ENCODE data around the gene MRPL43. TPM values are rescaled to one million over a fixed set of nuclear protein-coding genes. Genes with fewer than 3 reads are reported as not detected.

Gene MRPL43
- total and polyA plus RNA-seq, 9 of the 15 experiments (the other 6 are each of a cell fraction or from before 2014, with no cell fraction given): 15.1 to 63.7 (median 37.2) TPM

- TF ChIP-seq MYNN (IDR thresholded peaks at IDR 0.05) (no peak), MYNN (CRISPR knock-in tag; IDR thresholded peaks at IDR 0.05) (no peak), ZNF175 (CRISPR knock-in tag; IDR thresholded peaks at IDR 0.05; ENCODE audit: low read depth) (0 out of 2 replicates have a peak, but pooled peaks have one; percentile 31), RBBP5 (IDR thresholded peaks at IDR 0.05; ENCODE audit: borderline replicate concordance, insufficient read depth, low read length, poor library complexity, severe bottlenecking) (peak; percentile 43), CCAR2 (IDR thresholded peaks at IDR 0.05; ENCODE audit: low read depth, low read length) (no peak), LARP7 (IDR thresholded peaks at IDR 0.05) (no peak), HNRNPH1 (optimal IDR thresholded peaks at IDR 0.05; ENCODE audit: low read depth, low read length) (no peak), ZKSCAN8 (CRISPR knock-in tag; IDR thresholded peaks at IDR 0.05) (no peak), SMAD3 (CRISPR knock-in tag; conservative IDR thresholded peaks at IDR 0.05) (no peak), ZNF311 (CRISPR knock-in tag; IDR thresholded peaks at IDR 0.05) (no peak), ZNF24 (IDR thresholded peaks at IDR 0.05) (no peak), ZFP1 (CRISPR knock-in tag; IDR thresholded peaks at IDR 0.05) (0 out of 2 replicates have a peak, but pooled peaks have one; percentile 10), HIVEP1 (CRISPR knock-in tag; IDR thresholded peaks at IDR 0.05) (no peak), NCOR1 (IDR thresholded peaks at IDR 0.05) (0 out of 2 replicates have a peak, but pooled peaks have one; percentile 9), ARHGAP35 (IDR thresholded peaks at IDR 0.05; ENCODE audit: partially characterized antibody) (no peak), ELK1 (CRISPR knock-in tag; IDR thresholded peaks at IDR 0.05) (no peak), TFAM (CRISPR knock-in tag; conservative IDR thresholded peaks at IDR 0.05) (no peak), XRCC3 (IDR thresholded peaks at IDR 0.05) (no peak)
- TF ChIP-seq, protein P1, sequence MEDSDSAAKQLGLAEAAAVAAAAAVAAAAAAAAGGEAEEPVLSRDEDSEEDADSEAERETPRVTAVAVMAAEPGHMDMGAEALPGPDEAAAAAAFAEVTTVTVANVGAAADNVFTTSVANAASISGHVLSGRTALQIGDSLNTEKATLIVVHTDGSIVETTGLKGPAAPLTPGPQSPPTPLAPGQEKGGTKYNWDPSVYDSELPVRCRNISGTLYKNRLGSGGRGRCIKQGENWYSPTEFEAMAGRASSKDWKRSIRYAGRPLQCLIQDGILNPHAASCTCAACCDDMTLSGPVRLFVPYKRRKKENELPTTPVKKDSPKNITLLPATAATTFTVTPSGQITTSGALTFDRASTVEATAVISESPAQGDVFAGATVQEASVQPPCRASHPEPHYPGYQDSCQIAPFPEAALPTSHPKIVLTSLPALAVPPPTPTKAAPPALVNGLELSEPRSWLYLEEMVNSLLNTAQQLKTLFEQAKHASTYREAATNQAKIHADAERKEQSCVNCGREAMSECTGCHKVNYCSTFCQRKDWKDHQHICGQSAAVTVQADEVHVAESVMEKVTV (CRISPR knock-in tag; IDR thresholded peaks at IDR 0.05): 0 out of 2 replicates have a peak, but pooled peaks have one; percentile 11
- TF ChIP-seq, protein P2, sequence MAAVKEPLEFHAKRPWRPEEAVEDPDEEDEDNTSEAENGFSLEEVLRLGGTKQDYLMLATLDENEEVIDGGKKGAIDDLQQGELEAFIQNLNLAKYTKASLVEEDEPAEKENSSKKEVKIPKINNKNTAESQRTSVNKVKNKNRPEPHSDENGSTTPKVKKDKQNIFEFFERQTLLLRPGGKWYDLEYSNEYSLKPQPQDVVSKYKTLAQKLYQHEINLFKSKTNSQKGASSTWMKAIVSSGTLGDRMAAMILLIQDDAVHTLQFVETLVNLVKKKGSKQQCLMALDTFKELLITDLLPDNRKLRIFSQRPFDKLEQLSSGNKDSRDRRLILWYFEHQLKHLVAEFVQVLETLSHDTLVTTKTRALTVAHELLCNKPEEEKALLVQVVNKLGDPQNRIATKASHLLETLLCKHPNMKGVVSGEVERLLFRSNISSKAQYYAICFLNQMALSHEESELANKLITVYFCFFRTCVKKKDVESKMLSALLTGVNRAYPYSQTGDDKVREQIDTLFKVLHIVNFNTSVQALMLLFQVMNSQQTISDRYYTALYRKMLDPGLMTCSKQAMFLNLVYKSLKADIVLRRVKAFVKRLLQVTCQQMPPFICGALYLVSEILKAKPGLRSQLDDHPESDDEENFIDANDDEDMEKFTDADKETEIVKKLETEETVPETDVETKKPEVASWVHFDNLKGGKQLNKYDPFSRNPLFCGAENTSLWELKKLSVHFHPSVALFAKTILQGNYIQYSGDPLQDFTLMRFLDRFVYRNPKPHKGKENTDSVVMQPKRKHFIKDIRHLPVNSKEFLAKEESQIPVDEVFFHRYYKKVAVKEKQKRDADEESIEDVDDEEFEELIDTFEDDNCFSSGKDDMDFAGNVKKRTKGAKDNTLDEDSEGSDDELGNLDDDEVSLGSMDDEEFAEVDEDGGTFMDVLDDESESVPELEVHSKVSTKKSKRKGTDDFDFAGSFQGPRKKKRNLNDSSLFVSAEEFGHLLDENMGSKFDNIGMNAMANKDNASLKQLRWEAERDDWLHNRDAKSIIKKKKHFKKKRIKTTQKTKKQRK (IDR thresholded peaks at IDR 0.05; ENCODE audit: borderline replicate concordance, low read depth, low read length): no peak
- TF ChIP-seq, protein P3, sequence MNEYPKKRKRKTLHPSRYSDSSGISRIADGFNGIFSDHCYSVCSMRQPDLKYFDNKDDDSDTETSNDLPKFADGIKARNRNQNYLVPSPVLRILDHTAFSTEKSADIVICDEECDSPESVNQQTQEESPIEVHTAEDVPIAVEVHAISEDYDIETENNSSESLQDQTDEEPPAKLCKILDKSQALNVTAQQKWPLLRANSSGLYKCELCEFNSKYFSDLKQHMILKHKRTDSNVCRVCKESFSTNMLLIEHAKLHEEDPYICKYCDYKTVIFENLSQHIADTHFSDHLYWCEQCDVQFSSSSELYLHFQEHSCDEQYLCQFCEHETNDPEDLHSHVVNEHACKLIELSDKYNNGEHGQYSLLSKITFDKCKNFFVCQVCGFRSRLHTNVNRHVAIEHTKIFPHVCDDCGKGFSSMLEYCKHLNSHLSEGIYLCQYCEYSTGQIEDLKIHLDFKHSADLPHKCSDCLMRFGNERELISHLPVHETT (CRISPR knock-in tag; conservative IDR thresholded peaks at IDR 0.05 in 1 of 2, IDR thresholded peaks at IDR 0.05 in 1 of 2): peak in 1 of 2 experiments; percentile 68; a peak in 2 of 4 replicates
Observed at GRCh38 chr10:100998991-100999741, 11.9 kb upstream of the MRPL43 start (continued).
